Testis (tissue), 2 donors: ENCODE measurements around the gene AGBL4.

Experiments
- CTCF ChIP-seq, 3 experiments: fragments of 450-650 bp in 2 of 3; fragments of 200-600 bp in 1 of 3; sonication (generic) in 1 of 3; IDR thresholded peaks; one replicate each; pipeline ENCODE4 v1.5.1; 2016 to 2019; ENCODE audit warnings: antibody characterized with exemption in 3 of 3, mild to moderate bottlenecking in 2 of 3, moderate library complexity in 1 of 3
- POLR2A ChIP-seq: fragments of 450-650 bp; IDR thresholded peaks from one replicate; pipeline ENCODE4 v1.6.1; 2017; ENCODE audit warnings: antibody characterized with exemption, mild to moderate bottlenecking, moderate library complexity

DNA sequence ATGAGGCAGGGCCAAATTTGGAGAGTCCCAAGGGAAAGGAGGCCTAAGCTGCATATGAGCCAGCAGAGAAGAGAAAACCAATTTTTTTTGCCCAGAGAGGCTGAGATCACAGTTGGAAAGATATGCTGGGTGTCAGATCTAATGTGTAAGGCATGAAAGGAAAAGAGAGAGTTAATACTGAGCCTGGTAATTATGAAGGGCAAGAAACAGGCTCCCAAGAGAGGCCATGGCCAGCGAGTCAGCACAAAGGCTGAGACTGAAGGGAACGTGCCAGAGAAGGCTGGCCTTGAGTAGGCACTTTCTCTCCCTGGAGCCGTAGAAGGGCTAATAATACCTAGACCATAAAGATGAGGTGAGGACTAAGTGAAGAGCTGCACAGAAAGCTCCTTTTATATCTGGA, 1215.3 kb downstream of the AGBL4 start:
- TF ChIP-seq CTCF (IDR thresholded peaks at IDR 0.05), result no peak
- no peak for TF ChIP-seq POLR2A
